NT2/D1 (cell line): ENCODE results near the gene WWC1.

Source experiments
- SUZ12 ChIP-seq: IDR thresholded peaks from 2 replicates; pipeline ENCODE4 v1.6.1; 2011; ENCODE audit not compliant: insufficient read length, insufficient read depth; ENCODE audit errors: extremely low read depth
- YY1 ChIP-seq: IDR thresholded peaks from 2 replicates; pipeline ENCODE4 v1.6.1; 2011; ENCODE audit not compliant: insufficient read length, insufficient read depth
- ZNF274 ChIP-seq: IDR thresholded peaks from 2 replicates; pipeline ENCODE4 v1.6.1; 2011; ENCODE audit warnings: mild to moderate bottlenecking, low read depth, low read length

DNA sequence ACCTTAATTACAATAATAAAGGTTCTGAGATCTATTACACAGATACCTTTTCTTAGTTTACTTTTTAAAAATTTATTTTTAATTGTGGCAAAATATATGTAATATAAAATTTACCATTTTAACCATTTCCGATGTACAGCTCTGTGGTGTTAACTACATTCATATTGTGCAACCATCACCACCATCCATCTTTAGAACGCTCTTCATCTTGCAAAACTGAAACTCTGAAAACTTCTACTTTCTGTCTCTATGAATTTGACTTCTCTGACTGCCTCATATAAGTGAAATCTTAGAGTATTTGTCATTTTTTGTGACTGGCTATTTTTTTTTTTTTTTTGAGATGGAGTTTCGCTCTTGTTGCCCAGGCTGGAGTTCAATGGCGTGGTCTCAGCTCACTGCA is 26.8 kb downstream of the WWC1 start:
- TF ChIP-seq SUZ12 (no peak), ZNF274 (no peak), YY1 (no peak)
